ENCODE results near the gene ROBO2.

- TF ChIP-seq CTCF (IDR thresholded peaks at IDR 0.05) (no peak), ZFX (IDR thresholded peaks at IDR 0.05; ENCODE audit: borderline replicate concordance) (no peak)
These were observed 94.9 kb downstream of the ROBO2 start for GRCh38 chr3:77134769-77135168.

All from 22Rv1 (cell line).